ENCODE measurements around the gene MCRIP2. TPM values are rescaled to one million over a fixed set of nuclear protein-coding genes. Genes with fewer than 3 reads are reported as not detected.
A peak's percentile ranks its signal among the peaks of the same experiment; 100 is the strongest.

The MCRIP2 gene
- total and polyA plus RNA-seq, 10 donors = 23.6 to 106 (median 41.8) TPM

DNA sequence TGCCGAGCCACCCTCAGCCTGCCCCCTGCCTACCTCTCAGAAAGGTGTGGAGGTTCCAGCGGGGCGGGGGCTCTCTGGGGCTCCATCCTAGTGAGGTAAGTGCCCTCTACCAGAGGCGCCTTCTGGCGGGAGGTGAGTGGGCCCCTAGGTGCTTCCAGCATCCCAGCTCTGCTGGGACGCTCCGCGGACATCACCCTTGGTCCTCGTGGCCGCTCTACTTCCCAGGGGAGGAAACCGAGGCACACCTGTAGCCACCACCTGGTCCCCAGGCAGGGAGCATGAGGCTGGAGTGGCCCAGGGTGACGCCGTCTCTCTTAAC, 1.4 kb downstream of the MCRIP2 start:
- 84 to 91% (median 86%) methylated on average over 12 to 13 of the region's 13 CpGs for WGBS, 5 donors
- intact Hi-C loops (cut with DNase I; ENCODE audit: low total_unique reads) = loop anchor here (5.0 kb wide), 1 partner anchor 56 kb away; no protein-coding TSS in a partner anchor

DNA sequence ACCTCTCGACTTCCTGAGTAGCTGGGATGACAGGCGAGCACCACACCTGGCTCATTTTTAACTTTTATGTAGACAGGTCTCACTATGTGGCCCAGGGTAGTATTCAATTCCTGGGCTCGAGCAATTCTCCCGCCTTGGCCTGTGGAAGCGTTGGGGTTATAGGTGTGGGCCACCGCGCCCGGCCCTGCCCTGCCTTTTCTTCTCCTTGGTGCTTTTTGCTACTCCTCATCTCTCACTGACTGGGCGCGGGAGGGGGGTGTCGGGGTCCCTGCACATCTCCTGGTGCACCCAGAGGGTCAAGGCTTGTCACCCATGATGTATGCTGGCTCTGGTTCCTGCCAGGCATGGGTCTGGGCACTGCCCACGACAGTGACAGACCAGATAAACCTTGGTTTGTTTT, 2.9 kb downstream of the MCRIP2 start:
- TF ChIP-seq, protein P1, sequence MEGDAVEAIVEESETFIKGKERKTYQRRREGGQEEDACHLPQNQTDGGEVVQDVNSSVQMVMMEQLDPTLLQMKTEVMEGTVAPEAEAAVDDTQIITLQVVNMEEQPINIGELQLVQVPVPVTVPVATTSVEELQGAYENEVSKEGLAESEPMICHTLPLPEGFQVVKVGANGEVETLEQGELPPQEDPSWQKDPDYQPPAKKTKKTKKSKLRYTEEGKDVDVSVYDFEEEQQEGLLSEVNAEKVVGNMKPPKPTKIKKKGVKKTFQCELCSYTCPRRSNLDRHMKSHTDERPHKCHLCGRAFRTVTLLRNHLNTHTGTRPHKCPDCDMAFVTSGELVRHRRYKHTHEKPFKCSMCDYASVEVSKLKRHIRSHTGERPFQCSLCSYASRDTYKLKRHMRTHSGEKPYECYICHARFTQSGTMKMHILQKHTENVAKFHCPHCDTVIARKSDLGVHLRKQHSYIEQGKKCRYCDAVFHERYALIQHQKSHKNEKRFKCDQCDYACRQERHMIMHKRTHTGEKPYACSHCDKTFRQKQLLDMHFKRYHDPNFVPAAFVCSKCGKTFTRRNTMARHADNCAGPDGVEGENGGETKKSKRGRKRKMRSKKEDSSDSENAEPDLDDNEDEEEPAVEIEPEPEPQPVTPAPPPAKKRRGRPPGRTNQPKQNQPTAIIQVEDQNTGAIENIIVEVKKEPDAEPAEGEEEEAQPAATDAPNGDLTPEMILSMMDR (IDR thresholded peaks at IDR 0.05 in 8 of 11, conservative IDR thresholded peaks at IDR 0.05 in 3 of 11) = no peak
- no peak for TF ChIP-seq POLR2AphosphoS5 (IDR thresholded peaks at IDR 0.05)
- TF ChIP-seq POLR2A (IDR thresholded peaks at IDR 0.05) = no peak
- Histone ChIP-seq H3K36me3 (no peaks in the 10 kb centered on the region), H3K4me1 (peaks cover 23 to 87% (median 57%) of the 10 kb centered on the region in 6 donors), H3K9me3 (no peaks in the 10 kb centered on the region), H3K27ac (no peak overlapping the region), H3K4me3 (no peak overlapping the region), H3K27me3 (replicated peaks in 1 of 7) (no peaks in the 10 kb centered on the region)
- 91 to 95% (median 93%) methylated on average over 12 of the region's 12 CpGs for WGBS, 5 donors
- no peak for DNase-seq
- intact Hi-C loops (cut with DNase I; ENCODE audit: low total_unique reads) = loop anchor here (5.0 kb wide), 1 partner anchor 57 kb away; no protein-coding TSS in a partner anchor

More for the DNA sequence above, 1.4 kb downstream of the MCRIP2 start:
- Histone ChIP-seq H3K27ac (peak overlapping the region in 6 of 8 donors; percentile 88 to 93 (median 89)), H3K4me3 (peak overlapping the region; percentile 82 to 99 (median 94)), H3K9me3 (no peaks in the 10 kb centered on the region), H3K27me3 (replicated peaks in 1 of 7) (no peaks in the 10 kb centered on the region), H3K36me3 (no peaks in the 10 kb centered on the region), H3K4me1 (peaks cover 17 to 88% (median 54%) of the 10 kb centered on the region in 6 donors)
- peak; percentile 79 for DNase-seq
- TF ChIP-seq, protein P1 (IDR thresholded peaks at IDR 0.05 in 8 of 11, conservative IDR thresholded peaks at IDR 0.05 in 3 of 11) = no peak

DNA sequence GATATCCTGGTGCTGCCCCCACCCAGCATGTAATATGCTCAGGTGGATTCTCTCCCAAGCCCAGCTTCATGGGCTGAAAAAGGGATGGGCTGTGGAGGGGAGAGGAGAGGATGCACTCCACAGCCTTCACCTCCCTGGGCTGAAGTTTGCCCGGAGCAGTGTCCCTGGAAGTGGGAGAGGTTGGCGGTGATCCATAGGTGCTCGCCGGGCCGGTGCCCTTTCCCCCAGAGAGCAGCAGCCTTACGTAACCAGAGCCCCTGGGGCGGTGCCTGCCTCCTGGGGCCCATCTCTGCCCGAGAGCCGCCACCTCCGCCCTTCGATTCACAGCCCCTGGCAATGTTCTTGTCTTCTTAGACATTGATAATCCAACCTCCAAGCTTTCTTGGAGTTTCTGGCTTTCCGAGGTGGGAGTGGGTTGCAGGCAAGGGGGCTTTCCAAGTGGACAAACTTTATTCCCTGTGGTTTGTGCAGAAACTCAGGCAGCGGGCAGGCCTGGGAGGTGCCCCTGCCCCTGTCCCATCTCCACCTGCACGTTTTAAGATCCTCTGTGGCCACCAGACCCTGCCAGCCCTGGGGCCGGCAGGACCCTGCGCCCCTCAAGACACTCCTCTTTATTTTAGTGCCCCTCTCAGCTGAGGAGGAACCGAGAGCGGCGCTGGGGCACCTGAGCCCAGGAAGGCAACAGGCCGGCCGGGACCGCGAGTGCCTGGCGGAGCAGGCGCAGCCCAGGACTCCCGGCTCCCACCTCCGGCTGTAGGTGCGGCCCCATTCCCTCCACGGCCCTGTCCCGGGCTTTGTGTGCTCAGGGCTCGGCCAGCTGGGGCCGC, 4.4 kb downstream of the MCRIP2 start:
- TF ChIP-seq POLR2A (IDR thresholded peaks at IDR 0.05) (no peak), POLR2AphosphoS5 (IDR thresholded peaks at IDR 0.05) (peak in 2 of 3 donors; percentile 14 to 36)
- Histone ChIP-seq H3K27ac (peak overlapping the region in 2 of 8 donors; percentile 12 to 96), H3K36me3 (no peaks in the 10 kb centered on the region), H3K9me3 (no peaks in the 10 kb centered on the region), H3K4me3 (no peak overlapping the region), H3K4me1 (peaks cover 23 to 89% (median 66%) of the 10 kb centered on the region in 6 donors), H3K27me3 (replicated peaks in 1 of 7) (no peaks in the 10 kb centered on the region)
- intact Hi-C loops (cut with DNase I; ENCODE audit: low total_unique reads) = no loop called here
- DNase-seq = no peak
- WGBS, 5 donors = 70 to 88% (median 81%) methylated on average over 15 to 32 of the region's 32 CpGs

DNA sequence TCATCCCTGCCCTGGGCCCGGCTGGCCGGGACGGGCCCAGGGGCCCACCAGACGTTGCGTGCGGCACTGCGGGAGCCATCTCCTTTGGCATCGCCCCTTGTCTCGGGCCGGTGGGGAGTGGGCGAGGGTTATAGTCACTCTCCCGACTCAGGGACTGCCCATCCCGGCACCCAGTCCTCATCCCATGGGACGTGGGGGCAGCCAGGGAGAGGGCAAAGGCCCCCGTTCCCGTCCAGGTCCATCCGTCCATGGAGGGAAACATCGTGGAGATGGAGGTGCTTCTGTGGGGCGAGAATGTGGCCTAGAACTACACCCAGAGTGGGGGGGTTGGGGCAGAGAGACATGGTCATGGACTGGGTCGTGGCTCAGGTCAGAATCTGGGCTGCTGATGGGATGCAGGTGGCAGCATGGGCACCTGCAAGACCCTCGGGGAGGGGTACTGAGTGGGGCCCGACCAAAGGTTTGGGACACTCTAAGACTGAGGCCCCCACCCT, 5.1 kb downstream of the MCRIP2 start:
- no peak overlapping the region for H3K4me3 ChIP-seq
- intact Hi-C loops (cut with DNase I; ENCODE audit: low total_unique reads) = no loop called here
- H3K9me3 ChIP-seq = no peaks in the 10 kb centered on the region
- H3K27ac ChIP-seq = peak overlapping the region in 2 of 8 donors; percentile 92 to 96
- peaks cover 0 to 2% (median 0%) of the 10 kb centered on the region in 6 donors for H3K36me3 ChIP-seq
- no peak for TF ChIP-seq POLR2A (IDR thresholded peaks at IDR 0.05)
- TF ChIP-seq POLR2AphosphoS5 (IDR thresholded peaks at IDR 0.05) = no peak
- TF ChIP-seq, protein P1 (IDR thresholded peaks at IDR 0.05 in 8 of 11, conservative IDR thresholded peaks at IDR 0.05 in 3 of 11) = no peak
- peaks cover 23 to 84% (median 62%) of the 10 kb centered on the region in 6 donors for H3K4me1 ChIP-seq
- H3K27me3 ChIP-seq (replicated peaks in 1 of 7) = no peaks in the 10 kb centered on the region
- no peak for DNase-seq
- 70 to 91% (median 87%) methylated on average over 13 to 22 of the region's 22 CpGs for WGBS, 5 donors

Data from spleen (tissue), 11 donors.